Measurements from ENCODE around the gene LARGE1.

LARGE1 gene

DNA sequence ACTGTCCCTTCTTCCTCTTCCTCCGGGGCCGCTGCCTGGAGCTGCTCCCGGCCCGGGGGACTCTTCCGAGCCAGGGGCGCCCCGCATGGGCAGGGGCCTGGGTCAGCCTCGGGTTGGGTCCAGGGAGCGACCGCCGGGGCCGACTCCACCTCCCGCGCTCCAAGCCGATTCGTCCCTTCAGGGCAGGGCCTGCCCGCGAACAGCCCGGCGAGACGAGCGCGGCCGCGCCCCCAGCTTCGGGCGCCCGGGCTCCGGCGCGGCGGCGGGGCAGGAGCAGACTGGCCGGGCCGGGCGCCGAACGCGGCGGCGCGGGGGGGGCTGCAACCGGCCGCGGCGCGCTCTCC lies at the start of gene LARGE1:
Gene LARGE1 (minus strand): TSS at position 280 of the 344 bp plus-strand sequence.
- no peak for DNase-seq

DNA sequence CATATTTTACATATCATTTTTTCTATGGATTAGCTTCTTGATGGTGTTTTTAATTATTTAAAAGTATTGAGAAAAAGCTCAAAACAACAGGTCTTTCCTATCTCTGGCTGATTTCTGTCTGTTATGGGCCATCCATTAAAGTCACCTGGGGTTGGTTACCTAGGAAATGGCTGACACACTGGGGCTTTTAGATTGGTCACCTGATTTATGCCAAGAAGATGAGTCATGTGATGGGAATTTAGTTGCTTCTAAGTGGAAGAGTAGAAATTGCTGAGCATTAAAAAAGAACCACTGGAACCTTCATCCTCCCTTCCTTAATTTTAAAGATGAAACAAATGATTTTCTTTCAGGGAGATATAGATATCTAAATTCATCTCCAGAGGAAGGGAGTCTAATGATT lies 48.8 kb upstream of the LARGE1 start:
- DNase-seq = no peak

DNA sequence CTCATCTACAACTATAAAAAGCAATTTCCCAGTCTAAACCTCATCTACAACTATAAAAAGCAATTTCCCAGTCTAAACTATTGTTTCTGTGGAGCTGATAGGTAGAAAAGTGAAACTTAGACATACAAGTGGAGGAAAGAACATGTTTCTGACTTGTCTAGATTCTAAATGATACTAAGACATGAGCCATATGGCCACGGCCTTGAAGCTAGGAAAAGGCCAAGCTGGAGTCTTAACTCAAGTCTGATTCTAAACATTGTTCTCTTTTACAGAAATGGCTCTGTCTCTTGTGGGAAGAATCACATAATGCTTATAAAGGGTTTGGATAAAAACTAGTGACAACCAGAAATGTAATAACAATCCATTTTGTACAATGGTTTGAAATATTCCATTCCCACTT lies 43.8 kb upstream of the LARGE1 start:
- no peak for DNase-seq

DNA sequence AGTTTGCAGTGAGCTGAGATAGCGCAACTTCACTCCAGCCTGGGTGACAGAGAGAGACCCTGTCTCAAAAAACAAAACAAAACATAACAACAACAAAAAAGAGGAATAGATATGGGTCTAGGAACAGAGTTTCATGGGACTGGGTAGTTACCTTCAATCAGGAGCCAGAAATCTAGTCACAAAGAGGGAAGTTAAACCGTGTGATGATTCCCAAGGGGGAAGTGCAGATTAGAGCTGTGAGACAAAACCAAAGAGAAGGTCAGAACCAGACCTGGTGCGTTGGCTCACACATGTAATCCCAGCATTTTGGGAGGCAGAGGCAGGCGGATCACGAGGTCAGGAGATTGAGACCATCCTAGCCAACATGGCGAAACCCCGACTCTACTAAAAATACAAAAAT lies 42.1 kb upstream of the LARGE1 start:
- DNase-seq = no peak

DNA sequence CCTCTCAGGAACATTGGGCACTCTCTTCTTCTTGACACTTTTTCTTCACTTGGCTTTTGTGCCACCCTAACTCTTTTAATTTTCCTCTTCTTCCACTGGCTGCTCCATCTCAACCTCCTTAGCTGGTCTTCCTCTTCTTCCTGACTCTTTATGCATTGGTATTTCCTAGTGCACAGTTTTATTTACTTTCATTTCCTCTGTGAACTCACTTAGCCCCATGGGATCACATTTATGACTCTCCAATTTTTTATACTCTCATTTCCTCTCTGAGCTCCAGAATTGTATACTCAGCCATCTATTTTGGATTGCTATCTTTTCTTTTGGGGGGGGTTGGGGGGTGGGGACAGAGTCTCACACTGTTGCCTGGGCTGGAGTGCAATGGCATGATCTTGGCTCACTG lies 38.5 kb upstream of the LARGE1 start:
- DNase-seq = no peak

DNA sequence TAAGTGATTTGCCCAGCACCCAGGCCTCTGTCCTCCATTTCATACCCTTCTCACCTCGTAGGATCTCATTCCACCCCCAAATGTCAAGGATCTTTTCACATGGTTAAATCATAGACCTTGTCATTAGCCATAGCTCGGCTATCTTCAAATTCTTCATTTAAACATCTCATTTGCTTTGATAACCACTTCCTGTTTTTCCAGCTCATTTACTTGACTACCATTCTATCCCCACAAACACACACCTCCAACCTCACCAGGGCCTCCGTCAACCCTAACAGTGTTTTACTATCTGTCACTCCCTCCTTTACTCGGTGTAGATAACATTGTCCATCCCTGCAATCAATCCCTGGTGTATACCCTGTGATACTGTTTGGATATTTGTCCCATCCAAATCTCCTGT lies 36.8 kb upstream of the LARGE1 start:
- DNase-seq = no peak

DNA sequence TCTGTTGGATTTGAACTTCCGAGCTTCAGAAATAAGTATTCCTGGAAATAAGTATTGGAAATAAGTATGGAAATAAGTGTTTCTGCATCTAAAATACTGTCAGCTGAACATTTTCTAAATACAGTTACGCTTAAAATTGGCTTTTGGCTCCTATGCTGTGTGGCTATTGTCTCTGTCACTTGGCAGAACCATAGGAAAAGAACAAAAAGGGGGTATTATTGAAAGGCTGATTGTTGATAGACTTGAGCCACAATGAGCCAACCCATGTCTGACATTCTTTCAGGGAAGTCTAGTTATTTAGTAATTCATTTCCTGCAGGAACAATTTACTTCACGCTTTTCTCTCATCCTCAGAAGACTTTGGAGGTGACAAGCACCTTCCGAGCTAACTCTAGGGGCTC lies 32.5 kb upstream of the LARGE1 start:
- DNase-seq = no peak

DNA sequence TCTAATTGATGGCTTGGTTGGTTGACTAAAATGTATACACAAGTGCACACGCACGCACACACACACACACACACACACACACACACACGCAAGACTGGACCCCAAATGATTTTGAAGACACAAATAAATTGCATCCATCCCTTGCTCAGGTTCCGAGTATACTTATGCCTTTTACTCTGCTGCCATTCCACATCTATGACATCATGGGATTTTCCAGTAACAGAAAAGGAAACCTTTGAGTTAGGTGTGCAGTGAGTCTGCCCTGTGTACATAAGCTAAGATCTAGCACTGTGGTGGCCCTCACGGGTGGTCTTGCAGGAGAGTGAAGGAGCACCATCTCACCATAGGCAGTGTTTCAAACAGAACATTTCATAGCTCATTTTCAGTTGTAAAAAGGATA lies 20.5 kb upstream of the LARGE1 start:
- no peak for DNase-seq

DNA sequence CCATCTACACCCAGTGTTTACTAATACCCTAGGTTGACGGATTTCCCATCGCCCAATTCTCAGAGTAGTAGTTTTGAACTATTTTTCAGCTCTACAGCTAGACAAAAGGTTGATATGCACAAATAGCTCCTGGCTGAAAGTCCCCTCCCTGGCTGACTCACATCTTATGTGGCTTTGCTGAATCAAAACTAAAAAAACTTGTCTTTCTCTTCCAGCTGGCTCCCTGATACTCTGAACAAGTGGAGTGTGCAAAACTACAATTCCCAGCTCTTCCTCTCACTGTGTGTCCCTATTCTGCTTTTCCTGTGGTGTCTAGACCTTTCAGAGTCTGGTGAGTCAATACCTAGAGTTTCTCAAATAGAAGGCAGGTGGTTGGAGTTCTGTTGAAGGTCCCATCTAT lies 12.7 kb upstream of the LARGE1 start:
- DNase-seq = no peak

DNA sequence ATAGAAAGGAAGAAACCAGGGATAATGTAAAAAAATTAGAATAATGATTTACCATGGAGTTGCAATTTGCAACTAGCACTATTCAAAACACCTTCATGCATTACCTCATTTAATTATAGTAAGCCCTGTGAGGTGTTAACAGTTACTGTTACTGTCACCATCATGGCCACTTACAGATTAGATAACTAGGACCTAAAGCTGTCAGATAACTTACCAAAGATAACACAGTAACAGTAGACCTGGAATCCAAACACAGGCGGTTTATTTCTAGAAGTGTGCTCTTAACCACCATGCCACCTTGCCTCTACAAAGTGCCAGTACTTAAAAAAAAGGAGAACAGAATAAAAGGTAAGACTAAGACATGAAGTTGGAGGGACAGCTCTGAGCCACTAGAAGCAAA lies 11.1 kb upstream of the LARGE1 start:
- DNase-seq = no peak

DNA sequence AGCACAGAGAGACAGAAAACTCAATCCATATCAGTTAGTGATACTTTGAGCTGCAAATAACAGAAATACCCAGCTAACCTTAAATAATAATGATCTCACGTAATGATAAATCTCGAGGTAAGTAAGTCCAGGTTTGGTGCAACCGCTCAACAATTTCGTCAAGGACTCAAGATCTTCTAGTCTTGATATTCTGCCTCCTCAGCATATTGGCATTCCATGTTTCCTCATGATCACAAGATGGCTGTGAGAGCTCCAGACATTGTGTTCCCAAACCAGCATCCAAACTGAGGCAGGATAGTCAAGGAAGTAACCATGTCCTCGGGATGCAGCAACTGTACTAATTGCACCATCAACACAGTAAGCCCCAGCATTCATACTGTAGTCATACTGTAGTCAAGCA lies 7.5 kb upstream of the LARGE1 start:
- no peak for DNase-seq

DNA sequence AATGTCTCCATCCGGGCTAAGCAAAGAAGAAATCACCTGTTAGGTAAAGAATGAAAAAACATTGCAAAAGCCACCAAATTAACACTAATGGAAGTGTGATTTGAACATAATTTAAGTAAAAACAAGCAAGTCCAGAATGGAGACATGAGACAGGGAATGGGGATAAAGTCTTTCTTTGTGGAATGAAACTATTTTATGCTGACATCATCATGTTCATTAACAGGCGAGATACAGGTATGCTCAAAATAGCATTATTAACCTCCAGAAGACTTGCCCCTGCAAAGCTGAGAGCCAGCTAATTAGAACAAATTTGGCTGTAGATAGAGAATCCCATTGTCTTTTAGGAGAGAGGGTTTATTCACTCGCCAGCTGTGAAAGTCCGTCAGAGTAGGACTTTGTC lies 4.9 kb upstream of the LARGE1 start:
- DNase-seq = no peak

DNA sequence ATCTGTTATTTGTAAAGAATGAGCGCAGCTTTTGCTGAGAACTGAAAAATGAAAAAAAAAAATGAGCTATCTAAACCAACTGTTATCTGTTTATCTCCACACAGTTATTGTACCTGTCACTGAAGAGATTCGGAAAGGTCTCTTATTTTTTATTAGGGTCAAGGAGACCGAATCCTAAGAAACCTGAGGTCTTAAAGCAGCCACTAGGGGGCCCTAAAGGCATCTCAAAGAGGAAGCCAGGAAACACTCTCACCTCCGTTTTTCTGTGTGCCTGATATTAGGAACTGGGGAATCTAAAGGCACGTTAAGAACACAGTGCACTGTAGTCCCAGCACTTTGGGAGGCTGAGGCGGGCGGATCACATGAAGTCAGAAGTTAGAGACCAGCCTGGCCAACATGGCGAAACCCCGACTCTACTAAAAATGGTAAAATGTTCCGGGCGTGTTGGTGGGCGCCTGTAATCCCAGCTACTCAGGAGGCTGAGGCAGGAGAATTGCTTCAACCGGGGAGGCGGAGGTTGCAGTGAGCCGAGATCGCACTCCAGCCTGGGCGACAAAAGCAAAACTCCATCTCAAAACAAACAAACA lies 3.5 kb upstream of the LARGE1 start:
- peak; percentile 45 for DNase-seq

DNA sequence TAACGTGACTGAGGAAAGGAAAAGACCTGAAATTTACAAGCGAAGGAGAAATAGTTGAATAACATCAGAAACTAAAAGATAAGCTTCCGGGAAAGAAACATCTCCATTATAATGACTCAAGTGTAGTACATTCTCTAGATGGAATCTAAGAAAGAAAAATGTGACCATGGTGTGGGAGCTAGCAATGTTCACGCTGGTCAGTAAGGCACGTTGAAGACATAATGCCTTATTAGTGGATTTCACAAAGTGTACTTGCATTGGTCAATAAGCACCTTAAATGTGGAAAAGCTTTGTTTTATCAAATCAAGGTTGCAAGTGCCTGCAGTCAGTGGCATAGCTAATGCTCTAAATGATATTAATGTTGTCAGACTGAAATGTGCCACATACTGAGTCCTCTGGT lies 2.8 kb upstream of the LARGE1 start:
- DNase-seq = no peak

DNA sequence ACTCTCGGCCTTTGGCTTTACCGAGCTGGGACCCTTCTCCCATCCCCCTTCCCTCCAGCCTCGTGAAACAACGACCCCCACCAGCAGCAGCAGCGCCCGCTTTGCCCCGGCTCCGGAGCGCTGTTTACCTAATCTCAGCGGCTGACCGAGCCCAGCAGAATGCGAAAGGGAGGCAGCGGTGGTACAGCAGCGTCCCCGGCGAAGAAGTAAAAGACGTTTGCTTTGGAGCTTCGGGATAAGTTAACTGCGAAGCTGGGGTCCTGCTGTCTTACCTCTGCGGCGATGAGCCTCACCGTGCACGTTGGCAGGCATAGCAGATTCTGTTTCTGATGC lies 2.0 kb upstream of the LARGE1 start:
- DNase-seq = no peak

DNA sequence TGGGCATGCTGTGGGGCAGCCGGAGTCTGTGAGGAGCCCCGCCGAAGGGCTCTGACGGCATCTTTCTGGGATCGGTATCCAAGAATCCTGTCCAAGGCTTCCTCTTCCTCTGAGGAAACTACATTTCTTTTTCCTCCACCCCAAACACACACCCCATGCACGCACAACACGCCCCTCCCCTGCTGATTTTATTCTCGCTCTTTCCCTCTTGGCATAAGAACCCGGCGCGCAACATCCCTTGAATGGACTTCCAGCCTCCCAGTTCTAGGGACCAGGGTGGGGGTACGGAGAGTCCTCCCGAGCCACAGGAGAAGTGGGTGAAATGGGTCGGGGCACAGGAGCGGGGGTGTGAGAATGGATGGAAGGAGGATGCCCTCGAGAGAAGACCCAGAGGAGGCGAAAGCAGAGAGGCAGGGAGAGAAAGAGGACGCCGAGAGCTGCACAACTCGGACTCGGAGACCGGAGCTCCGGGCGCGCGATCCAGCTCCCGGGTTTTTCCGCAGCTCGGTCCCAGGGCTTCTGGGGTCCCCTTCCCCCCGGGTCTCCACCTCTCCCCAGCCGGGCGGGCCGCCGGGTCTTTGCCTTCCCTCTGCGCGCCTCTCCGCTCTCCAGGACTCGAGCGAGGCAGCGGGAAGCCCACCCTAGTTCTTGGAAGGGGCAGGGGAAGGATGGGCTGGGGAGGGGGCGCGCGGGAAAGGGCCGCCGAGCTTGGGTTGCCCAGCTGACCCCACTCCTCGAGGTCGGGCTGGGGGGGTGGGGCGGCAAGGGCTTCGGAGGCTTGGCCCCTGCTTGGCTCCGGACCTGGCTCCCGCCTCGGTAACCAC lies 1.5 kb upstream of the LARGE1 start:
- peak; percentile 17 for DNase-seq

DNA sequence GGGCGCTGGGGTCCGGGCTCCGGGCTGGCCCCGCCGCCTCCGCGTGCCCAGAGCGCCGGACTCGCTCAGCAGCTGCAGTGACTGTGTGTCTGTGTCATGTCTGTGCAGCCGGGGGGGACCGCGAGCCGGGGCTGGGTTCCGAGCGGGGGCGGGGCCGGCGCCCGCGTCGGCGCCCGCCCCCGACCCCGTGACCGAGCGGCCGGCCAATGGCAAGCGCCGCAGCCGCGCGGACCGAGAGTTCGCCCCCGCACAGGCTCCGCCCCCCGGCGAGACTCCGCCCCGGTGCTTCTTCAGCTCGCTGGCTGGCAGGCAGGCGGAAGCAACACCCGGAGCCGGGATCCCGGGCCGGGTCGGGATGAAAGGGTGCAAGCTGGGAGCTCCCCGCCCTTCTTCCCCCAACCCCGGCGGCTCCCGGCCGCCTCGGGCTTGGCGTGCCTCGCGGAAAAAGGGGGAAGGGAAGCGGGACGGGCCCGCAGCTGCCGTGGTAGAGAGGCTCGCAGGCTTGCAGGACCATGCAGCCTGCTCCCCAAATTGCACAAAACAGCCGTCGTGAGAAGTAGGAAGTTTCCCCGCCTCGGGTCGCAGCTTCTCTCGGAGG lies 750 bp upstream of the LARGE1 start:
- DNase-seq = peak; percentile 89

DNA sequence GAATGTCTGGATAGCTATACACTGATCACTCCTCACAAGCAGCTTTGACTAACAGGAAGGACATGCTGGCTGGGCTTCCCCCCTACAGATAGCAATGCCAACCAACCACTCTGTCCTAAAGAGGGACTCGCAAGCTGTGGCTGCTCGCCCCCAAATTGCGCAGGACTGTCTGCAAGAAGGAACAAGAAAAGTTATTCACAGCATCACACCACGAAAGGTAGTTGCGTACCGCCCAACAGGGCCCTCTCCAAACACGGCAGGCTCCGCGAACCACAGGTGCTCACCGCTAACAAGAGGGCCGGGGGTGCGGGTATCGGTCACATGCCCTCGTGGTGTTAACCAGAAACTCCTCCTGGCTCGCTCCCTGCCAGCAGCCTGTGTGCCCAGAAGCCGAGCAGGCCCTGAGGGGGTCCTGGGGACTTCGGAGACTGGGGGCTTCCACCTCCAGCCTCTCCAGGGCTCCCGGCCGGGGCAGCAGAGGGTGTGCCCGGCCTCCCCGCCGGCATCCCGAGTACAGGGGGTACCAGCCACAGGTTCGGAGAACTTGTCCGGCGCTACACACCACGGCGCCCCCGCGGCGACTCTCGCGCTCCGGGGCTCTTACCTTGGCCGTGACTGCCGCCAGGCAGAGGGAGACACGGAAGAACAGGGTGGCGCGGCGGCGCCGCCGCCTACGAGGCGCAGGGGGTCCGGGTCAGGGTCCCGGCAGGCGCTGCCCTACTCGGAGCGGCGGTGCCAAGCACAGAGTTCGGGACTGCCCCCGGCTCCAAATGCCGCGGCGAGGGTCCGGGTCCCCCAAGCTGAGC lies 682 bp downstream of the LARGE1 start:
- DNase-seq = no peak

DNA sequence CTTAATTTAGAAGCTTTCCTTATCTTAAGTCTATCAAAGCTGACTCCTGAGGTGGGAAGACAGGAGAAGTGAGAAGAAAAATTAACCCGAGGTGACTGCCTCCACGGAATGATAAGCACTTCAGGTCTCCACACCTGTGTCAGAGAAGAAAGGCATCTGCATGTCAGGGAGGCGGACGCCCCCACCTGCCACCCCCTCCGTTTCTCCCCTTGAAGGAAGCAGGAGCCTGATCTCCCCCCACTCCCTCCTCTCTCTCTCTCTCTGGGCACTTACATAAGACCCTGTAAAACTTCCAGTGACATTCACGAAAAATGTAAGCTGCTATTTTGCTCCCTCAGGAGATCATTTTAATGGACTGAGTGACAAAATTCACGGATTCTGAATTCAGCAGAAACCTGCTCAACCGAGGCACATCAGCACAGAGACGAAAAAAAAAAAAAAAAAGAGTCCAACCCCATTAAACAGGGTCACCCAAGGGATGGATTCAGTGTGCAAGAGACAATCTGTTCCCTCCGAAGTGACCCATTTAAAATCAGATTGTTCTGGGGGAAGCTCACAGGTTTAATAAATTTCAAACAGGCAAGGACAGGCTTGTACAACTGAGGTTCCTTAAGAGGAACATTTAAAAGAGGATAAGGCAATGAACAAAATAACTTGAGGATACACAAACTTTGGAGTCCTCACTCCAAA lies 1.5 kb downstream of the LARGE1 start:
- DNase-seq = no peak

DNA sequence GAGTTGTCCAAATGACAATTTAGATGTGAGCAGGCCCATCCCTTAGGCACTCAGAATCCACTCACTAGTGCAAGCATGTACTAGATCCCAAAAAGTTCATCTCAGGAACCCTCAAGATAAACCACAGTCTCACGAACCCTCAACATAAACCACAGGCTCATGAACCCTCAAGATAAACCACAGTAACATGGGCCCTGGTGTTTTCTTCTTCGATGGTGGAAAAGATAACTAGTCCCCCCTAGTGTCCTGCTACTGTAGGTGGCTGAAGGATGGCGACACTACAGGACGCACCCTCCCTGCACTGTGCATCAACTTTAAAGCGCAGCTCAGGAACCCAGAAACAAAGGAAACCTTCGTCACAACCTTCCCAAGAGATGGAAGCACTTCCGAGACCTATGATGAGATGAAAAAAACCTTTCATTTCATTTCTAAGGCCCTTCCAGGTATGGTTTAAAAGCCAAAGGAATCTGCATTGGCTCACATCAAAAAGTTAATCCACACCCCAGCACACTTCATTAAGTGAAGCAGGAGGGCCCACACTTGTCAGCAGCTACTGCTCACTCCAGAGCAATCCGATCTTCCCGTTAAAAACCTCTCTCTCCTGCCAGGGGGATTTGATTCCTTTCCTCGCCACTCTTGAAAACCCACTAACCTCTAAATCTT lies 2.4 kb downstream of the LARGE1 start:
- DNase-seq = no peak

DNA sequence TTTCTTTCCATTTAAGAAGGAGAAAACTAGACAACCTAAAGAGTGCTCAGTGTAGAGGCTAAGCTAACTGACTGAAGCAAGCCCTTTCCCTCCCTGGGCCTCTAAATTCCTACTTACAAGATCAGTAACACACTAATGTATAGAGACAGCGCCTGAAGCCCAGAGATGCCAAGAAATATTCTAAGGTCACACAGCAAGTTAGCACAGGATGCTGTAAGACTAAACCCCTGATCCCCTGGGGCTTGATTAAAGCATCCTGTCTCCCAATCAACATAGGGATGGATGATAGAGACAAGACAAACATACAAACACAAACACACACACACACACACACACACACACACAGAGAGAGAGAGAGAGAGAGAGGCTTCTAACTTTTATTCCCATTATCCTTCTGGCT lies 5.6 kb downstream of the LARGE1 start:
- no peak for DNase-seq

DNA sequence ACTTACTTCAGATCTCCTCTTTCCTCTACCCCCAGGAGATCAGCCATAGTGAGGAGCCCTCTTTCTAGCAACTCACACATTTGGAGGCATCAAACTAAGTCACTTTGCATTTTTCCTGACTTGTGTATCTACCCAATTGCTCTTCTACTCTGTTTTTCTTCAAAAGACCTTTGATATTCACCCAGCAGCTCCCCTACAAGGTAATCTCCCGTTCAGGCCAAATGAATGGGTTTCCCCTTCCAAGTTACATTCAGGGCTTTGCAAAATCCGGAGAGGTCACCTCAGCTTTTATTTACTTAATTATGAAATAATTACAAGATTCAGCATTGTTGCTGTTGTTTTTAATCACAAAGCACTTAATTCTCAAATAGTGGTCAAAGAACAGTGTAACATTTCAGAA lies 6.1 kb downstream of the LARGE1 start:
- DNase-seq = no peak

DNA sequence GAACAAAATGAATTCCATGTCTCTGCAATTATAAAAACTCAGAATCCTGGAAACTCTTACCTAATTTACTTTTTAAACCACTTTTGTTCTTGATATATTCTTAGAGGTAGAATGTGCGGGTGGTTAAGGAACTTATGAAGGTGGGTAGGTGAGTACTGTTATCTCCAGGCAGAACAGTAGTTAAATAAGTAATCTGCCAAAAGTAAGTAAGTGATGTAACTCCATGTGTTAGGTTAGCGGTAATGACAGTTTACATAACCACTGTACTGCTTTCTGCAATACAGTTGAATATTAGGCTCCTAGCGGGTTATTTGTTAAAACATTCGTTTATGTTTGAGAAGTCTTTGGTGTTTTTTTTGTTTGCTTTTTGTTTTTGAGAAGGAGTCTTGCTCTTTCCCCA lies 7.1 kb downstream of the LARGE1 start:
- no peak for DNase-seq

All from CD4-positive, alpha-beta T cell treated with Interleukin-12 subunit alpha and Interleukin-12 subunit beta, for 1 hour (primary cell).